Measurements from ENCODE around the gene CLDND1.
A peak's percentile ranks its signal among the peaks of the same experiment; 100 is the strongest.

CLDND1 gene

DNA sequence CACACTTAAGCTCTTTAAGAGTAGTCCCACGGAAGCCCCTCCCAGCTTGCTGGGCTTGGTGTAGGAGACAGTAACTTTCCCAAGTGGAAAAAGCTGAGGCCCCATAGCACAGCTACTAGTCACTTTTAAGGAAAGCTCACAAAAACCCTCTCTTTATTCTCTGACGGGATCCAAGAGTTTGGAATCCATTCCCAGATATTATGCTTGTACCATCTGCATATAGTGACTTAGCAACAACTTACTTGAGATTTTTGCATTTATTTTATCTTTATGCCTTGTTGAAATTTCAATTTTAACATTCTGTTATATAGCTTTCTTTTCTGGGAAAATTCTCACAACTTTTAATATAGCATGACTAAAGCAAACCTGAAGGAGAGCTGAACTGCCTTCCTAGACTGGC is 28.5 kb upstream of the CLDND1 start:
- FAIRE-seq: no peak

DNA sequence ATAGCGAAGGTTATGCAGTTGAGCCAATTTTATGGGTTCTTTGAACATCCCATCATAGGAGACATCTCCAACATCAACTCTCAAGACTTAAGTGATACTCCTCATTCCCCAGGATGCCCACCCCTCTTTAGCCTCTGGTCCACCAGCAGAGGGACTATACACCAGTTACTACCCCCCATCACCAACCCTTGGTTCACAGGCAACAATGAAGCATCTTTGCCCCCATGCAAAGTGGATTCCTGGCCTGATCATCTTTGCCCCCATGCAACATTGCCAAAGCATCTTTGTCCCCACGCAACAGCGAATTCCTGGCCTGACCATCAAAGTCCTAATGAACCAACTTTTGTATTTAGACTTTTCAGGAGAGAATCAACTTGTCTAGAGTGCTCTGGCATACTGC is 28.1 kb upstream of the CLDND1 start:
- FAIRE-seq: no peak

DNA sequence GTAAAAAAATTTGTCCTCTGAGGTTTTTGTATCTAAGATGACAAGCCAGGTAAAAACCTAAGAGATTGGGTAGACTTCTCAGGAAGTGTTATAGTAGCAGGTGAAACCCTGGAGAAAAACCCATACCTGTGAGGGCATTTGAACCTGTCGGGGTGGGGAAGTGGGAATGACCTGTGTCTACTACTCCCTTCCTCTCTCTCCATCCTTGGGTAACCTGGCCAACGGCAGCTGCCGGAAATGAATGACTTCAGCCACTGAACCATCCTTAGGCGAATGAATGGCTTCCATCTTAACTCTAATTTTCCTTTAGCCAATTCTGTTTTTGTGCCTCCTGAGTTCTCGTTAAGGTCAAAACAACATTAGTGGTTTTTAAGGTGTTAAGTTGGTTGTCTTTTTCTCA is 25.8 kb upstream of the CLDND1 start:
- no peak for FAIRE-seq

DNA sequence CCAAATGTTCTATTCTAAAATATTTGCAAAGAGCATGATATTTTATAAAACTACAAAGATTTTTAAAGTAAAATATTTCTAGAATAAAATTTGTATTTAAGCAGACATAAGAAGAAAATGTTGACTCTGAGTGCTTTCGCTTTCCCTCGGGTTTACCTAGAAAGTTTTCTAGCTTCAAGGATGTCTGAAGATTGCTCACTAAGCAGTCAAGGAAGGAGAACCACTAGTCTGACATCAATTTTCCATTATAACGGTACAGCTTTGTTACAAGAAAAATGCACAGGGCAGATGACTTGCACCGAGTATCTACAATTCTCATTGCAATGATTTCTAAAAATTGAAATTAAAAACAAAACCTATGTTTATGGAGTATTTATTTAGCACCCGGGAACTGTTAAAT is 23.2 kb upstream of the CLDND1 start:
- no peak for FAIRE-seq

DNA sequence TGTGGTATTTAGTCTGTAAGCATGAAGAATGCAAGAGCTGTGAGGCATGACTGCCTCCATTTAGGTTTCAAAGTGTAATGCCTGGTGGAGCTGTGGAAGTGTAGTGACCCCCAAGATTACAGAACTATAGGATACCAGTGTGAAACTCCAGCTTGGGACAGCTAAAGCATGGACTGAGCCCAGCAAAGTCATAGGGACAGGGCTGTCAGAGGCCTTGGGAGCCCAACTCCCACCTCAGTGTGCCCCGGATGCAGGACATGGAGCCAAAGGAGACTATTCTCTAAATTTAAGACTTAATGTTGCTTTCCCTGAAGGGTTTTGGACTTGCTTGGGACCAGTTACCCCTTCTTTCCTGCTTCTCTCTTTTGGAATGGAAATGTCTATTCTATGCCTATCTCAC is 19.9 kb upstream of the CLDND1 start:
- FAIRE-seq: no peak

DNA sequence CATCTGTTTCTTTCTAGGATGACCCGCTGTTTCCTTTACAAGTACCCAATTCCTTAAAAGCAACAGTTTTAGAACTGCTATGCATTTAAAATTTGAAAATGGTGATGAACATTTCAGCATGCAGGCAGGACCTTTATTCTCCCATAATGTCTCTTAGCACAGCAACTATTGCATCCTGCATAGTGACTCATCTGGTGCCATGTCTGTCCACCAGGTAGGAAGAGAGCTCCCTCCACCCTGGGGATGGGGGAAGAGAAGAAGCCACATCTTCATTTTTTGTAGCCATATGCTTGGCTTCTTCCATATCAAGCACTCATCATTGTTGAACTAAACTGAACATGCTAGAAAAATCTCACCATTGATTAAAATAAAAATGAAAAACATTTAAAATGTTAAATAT is 19.0 kb upstream of the CLDND1 start:
- FAIRE-seq: no peak

DNA sequence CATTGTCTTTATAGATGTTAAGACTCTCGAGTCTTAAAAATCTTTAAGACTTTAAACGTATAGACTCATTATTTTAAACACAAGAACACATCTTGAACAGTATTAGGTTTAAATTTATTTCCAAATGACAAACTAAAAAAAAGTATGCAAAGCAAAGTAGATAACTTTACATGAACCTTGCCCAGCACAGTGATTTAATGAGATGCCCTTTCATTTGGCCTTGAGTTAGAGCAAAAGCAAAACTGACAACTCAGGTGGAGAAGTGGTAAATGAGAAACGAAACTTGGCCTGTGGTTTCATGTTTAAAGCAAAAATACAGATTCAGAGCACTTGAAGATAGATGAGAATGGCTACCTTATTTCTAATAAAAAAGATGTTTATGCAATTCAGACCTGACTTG is 17.6 kb upstream of the CLDND1 start:
- no peak for FAIRE-seq

DNA sequence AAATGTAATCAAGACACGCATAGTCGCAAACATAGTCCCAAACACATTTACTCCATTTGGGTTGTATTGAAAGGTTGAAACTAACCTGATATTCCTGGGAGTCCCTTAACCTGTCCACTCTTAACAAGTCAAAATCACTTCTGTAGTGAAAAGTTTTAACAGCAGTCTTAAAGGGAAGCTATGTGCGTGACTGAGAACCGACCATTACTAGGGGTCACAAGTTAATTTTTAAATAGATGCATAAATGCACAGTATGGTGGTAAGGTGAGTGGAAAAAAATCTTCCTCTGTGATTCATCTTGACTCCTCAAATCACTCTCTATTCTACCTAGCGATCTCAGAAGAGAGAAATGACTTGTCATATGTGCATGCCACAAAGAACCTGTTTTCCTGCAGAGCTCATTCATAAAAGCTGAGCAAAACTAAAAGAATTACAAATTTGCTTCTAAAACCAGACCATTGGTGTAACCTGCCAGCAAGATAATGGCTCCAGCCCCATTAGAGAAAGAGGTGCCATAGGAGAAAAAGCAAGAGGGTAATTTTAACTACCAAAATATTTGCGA is 13.8 kb upstream of the CLDND1 start:
- no peak for FAIRE-seq

DNA sequence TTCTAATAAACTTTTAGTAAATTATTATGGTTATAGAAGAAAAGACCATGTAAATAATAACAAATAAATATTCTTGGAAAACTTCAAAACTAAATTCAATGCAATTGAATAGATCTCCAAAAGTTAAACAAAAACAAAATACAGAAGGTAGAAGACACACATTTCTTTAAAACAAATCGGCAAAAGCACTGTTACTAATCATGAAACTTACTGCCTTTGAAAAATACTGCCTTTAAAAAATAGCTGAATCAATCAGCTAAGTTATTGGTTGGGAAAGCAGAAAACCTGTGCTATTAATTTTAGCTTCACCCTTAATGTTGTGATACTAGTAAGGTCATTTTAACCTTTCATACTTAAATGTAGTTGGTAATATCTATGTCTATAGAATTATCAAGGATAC is 12.0 kb upstream of the CLDND1 start:
- FAIRE-seq: peak; percentile 68

DNA sequence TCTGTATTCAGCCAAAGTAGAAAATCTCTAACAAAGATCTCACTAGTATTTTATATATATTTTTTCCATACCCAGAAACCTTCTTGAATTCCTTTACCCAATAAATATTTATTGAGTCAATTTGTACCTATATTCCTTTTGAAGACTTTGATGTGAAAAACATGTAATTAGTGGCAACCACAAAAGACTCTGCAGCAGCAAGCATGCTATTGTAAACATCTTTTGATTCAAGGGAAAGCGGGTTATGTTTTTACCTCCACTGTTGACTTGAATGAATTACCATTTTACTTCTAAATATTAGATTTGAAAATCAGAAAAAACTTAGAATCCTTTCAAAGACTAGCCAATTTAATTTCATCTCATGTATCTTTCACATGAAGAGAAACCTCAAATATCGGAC is 11.5 kb upstream of the CLDND1 start:
- FAIRE-seq: no peak

DNA sequence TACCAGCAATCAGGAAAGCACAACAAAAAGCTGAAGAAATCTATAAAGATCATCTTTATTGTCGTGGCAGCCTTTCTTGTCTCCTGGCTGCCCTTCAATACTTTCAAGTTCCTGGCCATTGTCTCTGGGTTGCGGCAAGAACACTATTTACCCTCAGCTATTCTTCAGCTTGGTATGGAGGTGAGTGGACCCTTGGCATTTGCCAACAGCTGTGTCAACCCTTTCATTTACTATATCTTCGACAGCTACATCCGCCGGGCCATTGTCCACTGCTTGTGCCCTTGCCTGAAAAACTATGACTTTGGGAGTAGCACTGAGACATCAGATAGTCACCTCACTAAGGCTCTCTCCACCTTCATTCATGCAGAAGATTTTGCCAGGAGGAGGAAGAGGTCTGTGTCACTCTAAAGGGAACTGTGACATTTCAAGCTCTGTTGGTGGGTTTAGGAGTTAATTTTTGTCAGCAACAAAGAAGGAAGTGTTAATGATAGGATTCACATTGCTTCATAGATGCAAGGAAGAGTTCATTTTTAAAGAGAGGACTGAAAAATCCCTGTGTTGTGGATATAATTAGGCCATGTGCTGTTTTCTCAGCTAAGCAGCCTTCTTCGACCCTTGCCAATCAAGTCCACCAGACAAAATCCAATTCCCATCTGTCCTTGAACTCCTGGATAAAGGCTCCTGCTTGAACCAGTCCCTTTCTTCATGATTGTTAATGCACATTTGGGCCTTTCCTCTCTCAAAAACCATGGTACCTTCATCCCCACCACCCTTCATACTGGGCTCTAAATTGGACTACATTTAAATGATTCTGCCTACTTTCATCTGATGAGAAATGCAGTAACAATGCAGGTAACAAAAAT is 10.2 kb upstream of the CLDND1 start:
- FAIRE-seq: no peak

DNA sequence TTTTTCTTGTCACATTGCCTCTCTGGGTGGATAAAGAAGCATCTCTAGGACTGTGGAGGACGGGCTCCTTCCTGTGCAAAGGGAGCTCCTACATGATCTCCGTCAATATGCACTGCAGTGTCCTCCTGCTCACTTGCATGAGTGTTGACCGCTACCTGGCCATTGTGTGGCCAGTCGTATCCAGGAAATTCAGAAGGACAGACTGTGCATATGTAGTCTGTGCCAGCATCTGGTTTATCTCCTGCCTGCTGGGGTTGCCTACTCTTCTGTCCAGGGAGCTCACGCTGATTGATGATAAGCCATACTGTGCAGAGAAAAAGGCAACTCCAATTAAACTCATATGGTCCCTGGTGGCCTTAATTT is 9.6 kb upstream of the CLDND1 start:
- no peak for FAIRE-seq

DNA sequence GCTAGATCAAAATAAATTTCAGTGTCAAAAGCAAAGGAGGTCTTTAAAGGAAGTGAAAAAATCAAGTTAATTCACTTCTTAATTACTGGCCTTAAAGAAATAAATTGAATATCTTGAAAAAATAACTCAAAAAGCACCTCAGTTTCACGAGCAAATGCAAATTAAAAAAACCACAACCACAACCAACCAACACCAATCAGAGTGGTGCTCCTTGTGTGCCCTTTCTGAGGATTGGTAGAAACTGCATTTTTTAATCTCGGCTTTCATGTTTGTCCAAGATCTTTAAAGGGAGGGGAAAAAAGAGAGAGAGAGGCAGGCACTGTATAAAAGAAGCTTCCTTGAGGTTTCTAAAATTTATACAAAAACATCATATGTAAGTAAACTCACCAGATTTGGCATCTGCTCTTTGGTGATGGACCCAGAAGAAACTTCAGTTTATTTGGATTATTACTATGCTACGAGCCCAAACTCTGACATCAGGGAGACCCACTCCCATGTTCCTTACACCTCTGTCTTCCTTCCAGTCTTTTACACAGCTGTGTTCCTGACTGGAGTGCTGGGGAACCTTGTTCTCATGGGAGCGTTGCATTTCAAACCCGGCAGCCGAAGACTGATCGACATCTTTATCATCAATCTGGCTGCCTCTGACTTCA is 9.0 kb upstream of the CLDND1 start, which contains the start of gene GPR15:
Gene GPR15 (plus strand): TSS at position 357 of the 653 bp plus-strand sequence. CDS start 56 bp downstream, at position 413.
- FAIRE-seq: no peak

DNA sequence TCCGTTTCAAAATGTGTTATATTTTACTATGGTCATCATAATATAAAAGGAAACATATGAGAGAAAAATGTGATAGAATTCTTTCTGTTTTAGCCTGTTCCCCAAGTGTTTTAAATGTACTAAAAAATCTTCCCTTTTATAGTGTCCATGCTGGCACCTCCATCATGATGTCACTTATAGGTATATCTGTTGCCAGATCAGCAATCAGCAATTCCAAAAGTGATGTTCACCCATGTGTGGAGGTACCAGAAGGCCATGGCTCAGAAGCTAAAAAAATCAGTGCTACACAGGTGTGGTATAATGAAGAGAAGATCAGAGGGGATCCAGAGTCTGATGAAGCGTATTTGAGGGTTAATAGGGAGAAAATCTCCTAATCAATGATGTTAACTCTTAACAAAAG is 8.0 kb upstream of the CLDND1 start:
- no peak for FAIRE-seq

DNA sequence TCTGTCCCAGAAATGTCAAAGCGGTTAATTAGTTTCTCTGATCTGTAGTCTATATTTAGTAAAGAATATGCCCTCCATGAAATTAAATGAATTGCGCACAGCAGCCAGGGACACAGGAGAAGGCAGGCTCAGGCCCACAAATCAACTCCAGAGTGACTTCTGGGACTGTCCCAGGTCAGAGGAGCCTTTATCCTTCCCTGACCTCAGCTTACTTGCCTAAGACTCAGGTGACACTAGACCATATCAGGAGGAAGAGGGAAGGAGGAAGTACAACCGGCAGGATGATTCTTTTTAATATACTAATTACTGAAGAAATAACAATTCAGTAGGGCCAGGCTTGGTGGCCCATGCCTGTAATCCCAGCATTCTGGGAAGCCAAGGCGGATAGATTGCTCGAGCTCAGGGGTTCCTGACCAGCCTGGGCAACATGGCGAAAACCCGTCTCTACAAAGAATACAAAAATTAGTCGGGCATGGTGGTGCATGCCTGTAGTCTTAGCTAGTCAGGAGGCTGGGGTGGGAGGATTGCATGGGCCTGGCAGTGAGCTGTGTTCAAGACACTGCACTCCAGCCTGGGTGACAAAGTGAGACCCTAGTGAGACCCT is 7.3 kb upstream of the CLDND1 start:
- no peak for FAIRE-seq

DNA sequence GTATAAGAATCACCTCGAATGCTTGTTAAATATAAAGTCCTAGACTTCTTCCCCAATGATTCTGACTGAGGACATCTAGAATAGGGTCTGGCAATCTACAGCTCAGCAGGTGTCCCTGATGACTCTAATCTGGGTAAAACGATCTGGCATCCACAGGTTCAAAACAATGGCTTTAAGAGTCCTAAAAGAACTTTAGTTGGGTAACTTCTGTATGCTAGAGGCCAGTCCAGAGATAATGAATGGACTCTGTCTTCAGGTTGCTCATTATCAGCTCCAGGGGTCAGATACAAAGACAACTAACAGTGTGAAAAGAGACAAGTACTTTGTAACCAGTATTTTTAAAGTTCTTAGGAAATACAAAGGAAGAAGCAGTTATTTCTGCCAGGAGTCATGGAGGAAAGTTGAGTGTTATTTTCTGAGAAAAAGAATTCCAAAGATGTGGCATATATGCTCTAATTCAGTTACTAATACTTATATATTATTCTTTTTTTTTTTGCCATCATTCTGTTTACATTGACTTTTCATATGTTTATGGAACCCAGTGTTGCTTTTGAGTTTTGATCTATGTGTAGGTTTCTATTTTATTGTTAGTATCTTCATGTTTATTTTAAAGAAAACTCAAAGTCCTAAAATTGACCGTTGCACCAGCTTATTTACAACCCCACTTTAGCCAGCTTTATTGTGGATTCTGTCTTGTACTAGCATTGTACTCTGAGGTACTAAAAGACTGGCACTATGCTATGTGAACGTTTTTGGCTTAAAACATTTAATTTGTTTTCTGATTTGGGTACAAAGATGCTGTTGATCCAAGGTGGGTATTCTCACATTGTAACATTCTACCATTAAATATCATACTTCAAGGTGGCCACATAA is 6.0 kb upstream of the CLDND1 start:
- no peak for FAIRE-seq

DNA sequence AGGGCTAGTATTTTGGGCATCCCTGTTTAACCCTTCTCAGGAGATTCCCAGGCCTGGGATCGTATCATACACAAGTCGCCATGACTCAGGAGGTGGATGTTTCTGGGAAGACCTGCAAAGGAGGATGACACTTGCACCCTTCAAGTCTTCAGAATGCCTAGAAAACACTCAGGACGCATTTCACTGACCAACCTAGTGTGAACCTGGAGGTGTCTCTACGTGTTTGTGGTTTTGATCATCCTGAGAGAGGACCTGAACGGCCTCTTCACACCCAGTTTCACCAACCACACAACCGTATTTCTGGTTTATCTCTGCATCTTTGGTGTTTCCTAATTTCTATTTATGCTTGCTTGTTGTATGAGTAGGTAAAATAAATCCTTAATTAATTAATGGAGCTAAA is 2.8 kb upstream of the CLDND1 start:
- no peak for FAIRE-seq

DNA sequence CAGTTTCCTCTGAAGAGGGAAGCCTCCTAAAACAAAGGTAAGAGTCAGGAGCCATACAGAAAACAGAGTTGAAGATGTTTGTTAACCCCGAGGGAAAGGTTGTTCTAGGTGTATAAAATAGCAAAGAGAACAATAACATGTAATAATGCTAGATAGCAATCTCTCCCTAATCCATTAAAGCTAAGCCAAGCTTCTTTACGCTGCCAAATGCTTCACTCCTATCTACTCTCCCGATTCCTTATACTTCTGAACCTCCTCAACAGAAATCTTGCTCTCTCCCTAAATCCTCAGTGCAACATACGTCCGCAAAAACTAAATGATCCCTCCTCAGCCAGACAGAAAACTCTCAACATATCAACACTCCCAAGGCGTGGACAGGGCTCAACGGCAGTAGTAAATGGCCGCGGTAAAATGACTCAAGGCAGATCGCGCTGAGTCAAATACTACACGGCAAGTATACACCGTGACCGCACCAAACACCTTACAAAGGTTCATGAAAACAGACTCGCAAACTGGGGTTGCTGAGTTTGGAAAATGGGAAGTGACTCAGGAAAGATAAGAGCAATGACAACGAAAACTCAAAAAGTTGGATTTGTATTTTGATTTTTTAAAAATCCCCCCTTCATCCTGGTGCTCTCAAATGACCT is 682 bp downstream of the CLDND1 start:
- FAIRE-seq: no peak

DNA sequence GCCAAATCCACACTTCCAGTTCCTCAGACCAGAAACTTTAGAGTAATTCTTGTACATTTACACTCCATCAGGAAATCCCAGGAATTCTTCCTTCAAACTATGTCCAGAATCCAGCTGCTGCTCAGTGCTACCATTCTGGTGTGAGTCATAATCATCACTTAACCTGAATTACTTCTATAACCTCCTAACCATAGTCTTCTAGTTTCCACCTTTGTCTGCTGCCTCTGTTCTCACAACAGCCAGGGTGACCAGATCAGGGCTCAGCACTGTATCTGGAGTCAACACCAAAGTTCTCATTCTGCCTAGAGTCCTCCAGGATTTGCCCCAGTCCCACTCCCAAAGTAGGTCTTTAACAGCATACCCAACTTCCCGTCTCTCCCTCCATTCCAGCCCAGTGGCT is 3.4 kb downstream of the CLDND1 start:
- no peak for FAIRE-seq

DNA sequence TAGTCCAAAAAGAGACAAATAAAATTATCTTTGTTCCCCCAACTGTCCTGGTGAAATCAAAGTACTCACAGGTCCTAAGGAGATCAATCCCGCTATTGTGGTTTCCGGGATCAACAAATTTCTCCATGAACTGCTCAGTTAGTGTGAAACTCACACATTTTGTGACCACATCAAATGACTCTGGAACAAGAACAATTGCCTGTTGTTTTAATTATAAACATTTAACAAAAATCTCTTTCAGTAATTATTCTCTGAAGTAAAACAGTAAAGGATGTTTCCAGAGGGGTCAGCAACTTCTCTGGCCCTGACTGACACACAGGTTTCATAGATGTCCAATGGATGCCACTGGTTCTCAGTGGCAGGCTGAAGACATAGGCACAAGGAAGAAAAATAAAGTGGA is 3.9 kb downstream of the CLDND1 start:
- FAIRE-seq: no peak

DNA sequence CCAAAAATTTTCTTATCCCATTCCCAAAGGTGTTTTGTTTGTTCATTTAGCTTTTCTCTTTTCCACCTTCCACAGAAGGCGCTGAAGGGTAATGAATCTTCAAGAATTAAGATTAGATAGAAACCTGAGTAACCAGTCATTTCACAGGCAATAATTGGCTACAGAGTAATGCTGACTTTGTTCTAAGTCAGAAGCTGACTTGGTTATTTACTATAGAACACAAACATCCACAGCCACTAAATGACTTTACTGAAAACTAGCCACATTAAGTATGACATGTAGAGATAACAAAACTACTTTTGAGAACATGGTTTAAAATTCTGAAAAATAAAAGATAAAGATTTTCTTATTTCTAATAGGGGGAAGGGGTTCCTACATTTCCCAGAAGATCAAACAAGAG is 7.8 kb downstream of the CLDND1 start:
- FAIRE-seq: no peak

DNA sequence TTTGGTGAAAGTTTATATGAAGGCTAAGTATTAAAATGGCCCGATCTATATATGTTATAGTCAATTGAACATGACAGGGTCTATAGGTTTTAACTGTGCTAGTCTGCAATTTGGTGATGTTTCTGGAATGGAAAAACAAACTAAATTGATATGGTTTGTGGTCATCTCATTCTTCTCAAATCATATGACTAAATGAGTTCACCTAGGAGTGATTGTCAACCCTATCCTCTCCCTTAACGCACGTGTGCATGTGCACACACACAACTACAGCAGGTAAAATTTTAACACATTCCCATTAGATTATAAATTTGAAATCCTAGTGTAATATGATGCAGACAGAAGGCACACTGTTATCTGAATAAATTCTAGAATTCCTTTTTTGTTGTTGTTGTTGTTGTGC is 9.0 kb downstream of the CLDND1 start:
- FAIRE-seq: no peak
